GM23338 (cell line): ENCODE results near the gene GRIN2C. TPM values are rescaled to one million over a fixed set of nuclear protein-coding genes. Genes with fewer than 3 reads are reported as not detected.

Experiments
- ATAC-seq: fragments of 200-7000 bp; cut with Tn5 transposase; 3 replicates; pipeline ENCODE4 v1.9.1; 2020
- DNase-seq: peaks from one replicate; pipeline ENCODE4 v3.0.0-alpha.2; 2015; ENCODE audit warnings: low spot score
- H2AFZ ChIP-seq: fragments of 200-600 bp; sonication (generic); 2 replicates; pipeline ENCODE4 v1.8.0; 2016; ENCODE audit warnings: antibody characterized with exemption, mild to moderate bottlenecking, moderate library complexity
- H3F3A ChIP-seq: fragments of 200-600 bp; sonication (generic); replicated peaks from 2 replicates; pipeline ENCODE4 v1.8.0; 2017; ENCODE audit warnings: antibody characterized with exemption, mixed run types, low read depth
- H3K27ac ChIP-seq: fragments of 200-600 bp; sonication (generic); 2 replicates; pipeline ENCODE4 v1.6.1; 2016; ENCODE audit warnings: low read depth
- H3K27me3 ChIP-seq: fragments of 200-600 bp; sonication (generic); 2 replicates; pipeline ENCODE4 v1.8.0; 2016; ENCODE audit warnings: mild to moderate bottlenecking, mixed run types, moderate library complexity; ENCODE audit not compliant: insufficient read depth
- H3K36me3 ChIP-seq: fragments of 200-600 bp; sonication (generic); 2 replicates; pipeline ENCODE4 v1.8.0; 2016; ENCODE audit warnings: mild to moderate bottlenecking; ENCODE audit not compliant: insufficient read depth
- H3K4me1 ChIP-seq: fragments of 200-600 bp; sonication (generic); 2 replicates; pipeline ENCODE4 v1.8.0; 2016; ENCODE audit warnings: mild to moderate bottlenecking, moderate library complexity; ENCODE audit not compliant: insufficient read depth
- H3K4me2 ChIP-seq: fragments of 200-600 bp; sonication (generic); 2 replicates; pipeline ENCODE4 v1.7.1; 2017; ENCODE audit warnings: mixed run types
- H3K4me3 ChIP-seq: fragments of 200-600 bp; sonication (generic); 2 replicates; pipeline ENCODE4 v1.6.1; 2016; ENCODE audit warnings: mixed run types
- H3K79me2 ChIP-seq: fragments of 200-600 bp; sonication (generic); replicated peaks from 2 replicates; pipeline ENCODE4 v1.8.0; 2017; ENCODE audit warnings: mild to moderate bottlenecking; ENCODE audit not compliant: insufficient read depth
- H3K9me2 ChIP-seq: fragments of 200-600 bp; sonication (generic); 2 replicates; pipeline ENCODE4 v1.8.0; 2017; ENCODE audit not compliant: insufficient read depth
- H4K20me1 ChIP-seq: fragments of 200-600 bp; sonication (generic); replicated peaks from 2 replicates; pipeline ENCODE4 v1.8.0; 2017; ENCODE audit warnings: mild to moderate bottlenecking; ENCODE audit not compliant: insufficient read depth
- H3K27ac Mint-ChIP-seq: 2 replicates; pipeline ENCODE4 v1.8.0; 2020; ENCODE audit warnings: inconsistent platforms, mild to moderate bottlenecking, moderate library complexity, mixed read lengths
- H3K27me3 Mint-ChIP-seq: 3 replicates; pipeline ENCODE4 v1.8.0; 2022; ENCODE audit warnings: low read depth, mild to moderate bottlenecking, moderate library complexity, mixed read lengths, inconsistent platforms; ENCODE audit not compliant: insufficient read depth, poor library complexity
- H3K36me3 Mint-ChIP-seq: 3 replicates; pipeline ENCODE4 v1.8.0; 2021; ENCODE audit warnings: low read depth, mild to moderate bottlenecking, inconsistent platforms, moderate library complexity, mixed read lengths
- H3K4me1 Mint-ChIP-seq: 3 replicates; pipeline ENCODE4 v1.8.0; 2020; ENCODE audit warnings: mild to moderate bottlenecking, inconsistent platforms, mixed read lengths
- H3K4me3 Mint-ChIP-seq: 3 replicates; pipeline ENCODE4 v1.8.0; 2021; ENCODE audit warnings: moderate library complexity, mild to moderate bottlenecking, inconsistent platforms, mixed read lengths
- H3K9me3 Mint-ChIP-seq: 3 replicates; pipeline ENCODE4 v1.8.0; 2020; ENCODE audit warnings: moderate library complexity, mild to moderate bottlenecking, inconsistent platforms, mixed read lengths
- CREB1 ChIP-seq: fragments of 250-450 bp; sonication (Bioruptor Pico); IDR thresholded peaks from 2 replicates; pipeline ENCODE4 v1.5.0; 2020; ENCODE audit warnings: low read depth, mild to moderate bottlenecking, moderate library complexity
- EZH2phosphoT487 ChIP-seq: fragments of 200-600 bp; sonication (generic); IDR thresholded peaks from one replicate; pipeline ENCODE4 v1.8.1; 2018; ENCODE audit warnings: antibody characterized with exemption; ENCODE audit not compliant: unreplicated experiment
- JUNB ChIP-seq: IDR thresholded peaks from one replicate; pipeline ENCODE4 v1.6.1; 2016; ENCODE audit warnings: antibody characterized with exemption; ENCODE audit not compliant: unreplicated experiment
- POLR2AphosphoS5 ChIP-seq: IDR thresholded peaks from 2 replicates; pipeline ENCODE4 v1.6.1; 2016; ENCODE audit warnings: antibody characterized with exemption, low read depth
- ZNF114 ChIP-seq: fragments of 250-450 bp; sonication (Bioruptor Pico); IDR thresholded peaks from 2 replicates; pipeline ENCODE4 v1.5.0; 2020; ENCODE audit warnings: mild to moderate bottlenecking, moderate library complexity
- ZNF331 ChIP-seq: fragments of 250-450 bp; sonication (Bioruptor Pico); IDR thresholded peaks from 2 replicates; pipeline ENCODE4 v1.5.0; 2020; ENCODE audit warnings: low read depth, mild to moderate bottlenecking, moderate library complexity
- polyA plus RNA-seq: library from polyadenylated mRNA; unstranded; fragments of >200 nt; fragmentation: Nextera tagmentation; extraction: Ambion mirVana; gene quantifications from 2 replicates; pipeline ENCODE4 v1.2.1, GENCODE V29; 2016
- total RNA-seq: library from RNA; depleted of rRNA; stranded (reverse); fragments of >200 nt; shearing (Covaris generic); gene quantifications from 2 replicates; pipeline ENCODE4 v1.2.3, GENCODE V29; 2014
- TF ChIP-seq, protein P1 (sequence below), 2 experiments: fragments of 200-600 bp in 1 of 2; sonication (generic) in 1 of 2; conservative IDR thresholded peaks; 2 replicates each; pipeline versions ENCODE4 v1.5.1 to v1.6.1; 2016 to 2017; ENCODE audit warnings: antibody characterized with exemption in 2 of 2, low read depth in 2 of 2, mild to moderate bottlenecking in 2 of 2, moderate library complexity in 1 of 2
- TF ChIP-seq, protein P2 (sequence below): IDR thresholded peaks from one replicate; pipeline ENCODE4 v1.6.1; 2018; ENCODE audit warnings: antibody characterized with exemption; ENCODE audit not compliant: unreplicated experiment
- TF ChIP-seq, protein P3 (sequence below): IDR thresholded peaks from 2 replicates; pipeline ENCODE4 v1.6.1; 2016; ENCODE audit warnings: antibody characterized with exemption

GRIN2C gene
- total and polyA plus RNA-seq, 2 experiments from 2014 or later = 0.10 to 0.19 TPM

DNA sequence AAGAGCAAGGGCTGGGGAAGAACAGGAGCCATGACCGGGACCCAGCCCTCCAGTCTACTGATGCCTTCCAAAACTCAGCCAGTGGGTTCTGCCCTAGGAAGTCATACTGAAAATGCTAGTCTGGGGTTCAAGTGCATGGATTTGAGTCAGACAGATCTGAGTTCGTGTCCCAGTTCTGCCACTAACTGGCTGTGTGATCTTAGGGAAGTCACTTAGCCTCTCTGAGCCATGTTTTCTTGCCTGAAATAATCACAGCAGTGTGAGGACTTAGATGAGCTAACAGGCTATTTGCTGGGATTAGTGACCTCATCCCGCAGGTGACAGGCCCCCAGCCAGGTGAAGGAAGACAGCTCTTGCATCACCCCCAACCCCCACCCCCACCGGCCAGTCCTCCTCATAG is 4.4 kb downstream of the GRIN2C start (continued):
- no peak for TF ChIP-seq EZH2phosphoT487
- TF ChIP-seq, protein P1, sequence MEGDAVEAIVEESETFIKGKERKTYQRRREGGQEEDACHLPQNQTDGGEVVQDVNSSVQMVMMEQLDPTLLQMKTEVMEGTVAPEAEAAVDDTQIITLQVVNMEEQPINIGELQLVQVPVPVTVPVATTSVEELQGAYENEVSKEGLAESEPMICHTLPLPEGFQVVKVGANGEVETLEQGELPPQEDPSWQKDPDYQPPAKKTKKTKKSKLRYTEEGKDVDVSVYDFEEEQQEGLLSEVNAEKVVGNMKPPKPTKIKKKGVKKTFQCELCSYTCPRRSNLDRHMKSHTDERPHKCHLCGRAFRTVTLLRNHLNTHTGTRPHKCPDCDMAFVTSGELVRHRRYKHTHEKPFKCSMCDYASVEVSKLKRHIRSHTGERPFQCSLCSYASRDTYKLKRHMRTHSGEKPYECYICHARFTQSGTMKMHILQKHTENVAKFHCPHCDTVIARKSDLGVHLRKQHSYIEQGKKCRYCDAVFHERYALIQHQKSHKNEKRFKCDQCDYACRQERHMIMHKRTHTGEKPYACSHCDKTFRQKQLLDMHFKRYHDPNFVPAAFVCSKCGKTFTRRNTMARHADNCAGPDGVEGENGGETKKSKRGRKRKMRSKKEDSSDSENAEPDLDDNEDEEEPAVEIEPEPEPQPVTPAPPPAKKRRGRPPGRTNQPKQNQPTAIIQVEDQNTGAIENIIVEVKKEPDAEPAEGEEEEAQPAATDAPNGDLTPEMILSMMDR (conservative IDR thresholded peaks at IDR 0.05; ENCODE audit: low read depth in 2 of 2) = no peak
- no peak for TF ChIP-seq ZNF114 (CRISPR knock-in tag)
- TF ChIP-seq, protein P2, sequence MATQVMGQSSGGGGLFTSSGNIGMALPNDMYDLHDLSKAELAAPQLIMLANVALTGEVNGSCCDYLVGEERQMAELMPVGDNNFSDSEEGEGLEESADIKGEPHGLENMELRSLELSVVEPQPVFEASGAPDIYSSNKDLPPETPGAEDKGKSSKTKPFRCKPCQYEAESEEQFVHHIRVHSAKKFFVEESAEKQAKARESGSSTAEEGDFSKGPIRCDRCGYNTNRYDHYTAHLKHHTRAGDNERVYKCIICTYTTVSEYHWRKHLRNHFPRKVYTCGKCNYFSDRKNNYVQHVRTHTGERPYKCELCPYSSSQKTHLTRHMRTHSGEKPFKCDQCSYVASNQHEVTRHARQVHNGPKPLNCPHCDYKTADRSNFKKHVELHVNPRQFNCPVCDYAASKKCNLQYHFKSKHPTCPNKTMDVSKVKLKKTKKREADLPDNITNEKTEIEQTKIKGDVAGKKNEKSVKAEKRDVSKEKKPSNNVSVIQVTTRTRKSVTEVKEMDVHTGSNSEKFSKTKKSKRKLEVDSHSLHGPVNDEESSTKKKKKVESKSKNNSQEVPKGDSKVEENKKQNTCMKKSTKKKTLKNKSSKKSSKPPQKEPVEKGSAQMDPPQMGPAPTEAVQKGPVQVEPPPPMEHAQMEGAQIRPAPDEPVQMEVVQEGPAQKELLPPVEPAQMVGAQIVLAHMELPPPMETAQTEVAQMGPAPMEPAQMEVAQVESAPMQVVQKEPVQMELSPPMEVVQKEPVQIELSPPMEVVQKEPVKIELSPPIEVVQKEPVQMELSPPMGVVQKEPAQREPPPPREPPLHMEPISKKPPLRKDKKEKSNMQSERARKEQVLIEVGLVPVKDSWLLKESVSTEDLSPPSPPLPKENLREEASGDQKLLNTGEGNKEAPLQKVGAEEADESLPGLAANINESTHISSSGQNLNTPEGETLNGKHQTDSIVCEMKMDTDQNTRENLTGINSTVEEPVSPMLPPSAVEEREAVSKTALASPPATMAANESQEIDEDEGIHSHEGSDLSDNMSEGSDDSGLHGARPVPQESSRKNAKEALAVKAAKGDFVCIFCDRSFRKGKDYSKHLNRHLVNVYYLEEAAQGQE = no peak
- TF ChIP-seq ZNF331 = no peak
- TF ChIP-seq POLR2AphosphoS5 = no peak
- no peak for TF ChIP-seq CREB1 (CRISPR knock-in tag)

DNA sequence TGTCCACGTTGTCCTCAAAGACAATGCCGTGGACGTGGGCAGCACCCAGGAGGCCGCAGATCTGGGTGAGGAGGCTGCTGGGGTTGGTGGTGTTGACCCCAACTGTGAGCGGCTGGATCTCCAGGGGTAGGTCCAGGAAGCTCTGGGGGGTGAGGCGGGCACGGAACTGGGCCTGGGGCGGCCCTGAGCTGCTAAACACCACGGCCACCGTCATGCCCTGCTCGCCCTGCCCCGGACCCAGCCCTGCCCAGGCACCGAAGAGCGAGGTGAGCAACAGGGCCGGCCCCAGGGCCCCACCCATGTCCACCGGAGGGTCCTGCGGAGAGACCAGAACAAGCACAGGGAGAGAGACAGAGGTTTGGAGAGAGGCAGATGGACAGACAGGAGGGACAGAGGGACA is 4.9 kb downstream of the GRIN2C start:
- H3K79me2 ChIP-seq = no peaks in the 10 kb centered on the region
- no peak for ATAC-seq
- H3K27me3 ChIP-seq = peaks cover 97% of the 10 kb centered on the region
- TF ChIP-seq, protein P3, sequence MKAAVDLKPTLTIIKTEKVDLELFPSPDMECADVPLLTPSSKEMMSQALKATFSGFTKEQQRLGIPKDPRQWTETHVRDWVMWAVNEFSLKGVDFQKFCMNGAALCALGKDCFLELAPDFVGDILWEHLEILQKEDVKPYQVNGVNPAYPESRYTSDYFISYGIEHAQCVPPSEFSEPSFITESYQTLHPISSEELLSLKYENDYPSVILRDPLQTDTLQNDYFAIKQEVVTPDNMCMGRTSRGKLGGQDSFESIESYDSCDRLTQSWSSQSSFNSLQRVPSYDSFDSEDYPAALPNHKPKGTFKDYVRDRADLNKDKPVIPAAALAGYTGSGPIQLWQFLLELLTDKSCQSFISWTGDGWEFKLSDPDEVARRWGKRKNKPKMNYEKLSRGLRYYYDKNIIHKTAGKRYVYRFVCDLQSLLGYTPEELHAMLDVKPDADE = no peak
- TF ChIP-seq JUNB = no peak
- TF ChIP-seq, protein P2 = no peak

More for the DNA sequence above, 4.9 kb downstream of the GRIN2C start:
- Mint-ChIP-seq H3K36me3 (no peaks in the 10 kb centered on the region; the same call in 2 of the 3 replicates), H3K4me1 (no peaks in the 10 kb centered on the region; the same call in 1 of the 3 replicates), H3K27ac (no peak overlapping the region), H3K27me3 (peaks cover 87% of the 10 kb centered on the region), H3K4me3 (no peak overlapping the region), H3K9me3 (no peaks in the 10 kb centered on the region)
- Histone ChIP-seq H2AFZ (no peak overlapping the region), H3K36me3 (no peaks in the 10 kb centered on the region), H3K9me2 (no peaks in the 10 kb centered on the region), H4K20me1 (no peaks in the 10 kb centered on the region; the same call in 1 of the 2 replicates), H3F3A (no peaks in the 10 kb centered on the region), H3K4me2 (no peak overlapping the region), H3K27ac (no peak overlapping the region), H3K4me3 (no peak overlapping the region), H3K4me1 (peaks cover 8% of the 10 kb centered on the region)
- DNase-seq = no peak
